Smooth muscle cell (in vitro differentiated cells): ENCODE results near the gene IL25. TPM values are rescaled to one million over a fixed set of nuclear protein-coding genes. Genes with fewer than 3 reads are reported as not detected.
"Not testable (repeated sequence)": the region's sequence is repeated elsewhere in the genome, so short reads cannot be mapped to it uniquely, and the experiment has no call there.

ENCODE experiments used
- DNase-seq: peaks from one replicate; lab custom pipeline; 2025; ENCODE audit not compliant: unreplicated experiment; lab: John Stamatoyannopoulos, UW
- H2AFZ ChIP-seq: fragments of 200-600 bp; sonication (generic); 2 replicates; pipeline ENCODE4 v1.6.0; 2016; ENCODE audit warnings: antibody characterized with exemption, low read depth, mild to moderate bottlenecking
- H3F3A ChIP-seq: fragments of 200-600 bp; sonication (generic); 2 replicates; pipeline ENCODE4 v1.6.0; 2017; ENCODE audit warnings: antibody characterized with exemption, low read depth
- H3K27ac ChIP-seq: fragments of 200-600 bp; sonication (generic); 2 replicates; pipeline ENCODE4 v1.5.1; 2016; ENCODE audit warnings: low read depth, mild to moderate bottlenecking
- H3K27me3 ChIP-seq: fragments of 200-600 bp; sonication (generic); 2 replicates; pipeline ENCODE4 v1.6.1; 2016; ENCODE audit warnings: low read depth, mild to moderate bottlenecking
- H3K36me3 ChIP-seq: fragments of 200-600 bp; sonication (generic); 2 replicates; pipeline ENCODE4 v1.5.1; 2016; ENCODE audit warnings: low read depth
- H3K4me1 ChIP-seq: fragments of 200-600 bp; sonication (generic); 2 replicates; pipeline ENCODE4 v1.5.1; 2016; ENCODE audit warnings: low read depth
- H3K4me2 ChIP-seq: fragments of 200-600 bp; sonication (generic); 2 replicates; pipeline ENCODE4 v1.6.0; 2016; ENCODE audit warnings: mild to moderate bottlenecking
- H3K4me3 ChIP-seq: fragments of 200-600 bp; sonication (generic); 2 replicates; pipeline ENCODE4 v1.5.1; 2016; ENCODE audit warnings: mild to moderate bottlenecking
- H3K79me2 ChIP-seq: fragments of 200-600 bp; sonication (generic); 2 replicates; pipeline ENCODE4 v1.6.0; 2016; ENCODE audit warnings: low read depth, mild to moderate bottlenecking
- H3K9ac ChIP-seq: fragments of 200-600 bp; sonication (generic); 2 replicates; pipeline ENCODE4 v1.6.0; 2016; ENCODE audit warnings: low read depth
- H3K9me3 ChIP-seq: fragments of 200-600 bp; sonication (generic); replicated peaks from 2 replicates; pipeline ENCODE4 v1.5.1; 2016; ENCODE audit warnings: low read depth
- H4K20me1 ChIP-seq: fragments of 200-600 bp; sonication (generic); 2 replicates; pipeline ENCODE4 v1.6.0; 2016; ENCODE audit warnings: low read depth
- WGBS: methylation state at CpG from one replicate; pipeline ENCODE4 v1.1.7; 2016; ENCODE audit warnings: low lambda C conversion rate; 5-methylcytosine and 5-hydroxymethylcytosine counted together
- polyA plus RNA-seq: library from polyadenylated mRNA; unstranded; fragments of >200 nt; fragmentation: Nextera tagmentation; extraction: Ambion mirVana; gene quantifications from 2 replicates; pipeline ENCODE4 v1.2.1, GENCODE V29; 2016
- total RNA-seq: library from RNA; depleted of rRNA; stranded (reverse); fragments of >200 nt; gene quantifications from 2 replicates; pipeline ENCODE4 v1.2.3, GENCODE V29; 2014
- TF ChIP-seq, protein P1 (sequence below): fragments of 200-600 bp; sonication (generic); IDR thresholded peaks from 2 replicates; pipeline ENCODE4 v1.5.1; 2017; ENCODE audit warnings: borderline replicate concordance, mild to moderate bottlenecking, antibody characterized with exemption; ENCODE audit not compliant: insufficient read depth, poor library complexity, severe bottlenecking

Gene IL25
- total RNA-seq, result not detected in 2 replicates
- polyA plus RNA-seq, result not detected in 2 replicates

DNA sequence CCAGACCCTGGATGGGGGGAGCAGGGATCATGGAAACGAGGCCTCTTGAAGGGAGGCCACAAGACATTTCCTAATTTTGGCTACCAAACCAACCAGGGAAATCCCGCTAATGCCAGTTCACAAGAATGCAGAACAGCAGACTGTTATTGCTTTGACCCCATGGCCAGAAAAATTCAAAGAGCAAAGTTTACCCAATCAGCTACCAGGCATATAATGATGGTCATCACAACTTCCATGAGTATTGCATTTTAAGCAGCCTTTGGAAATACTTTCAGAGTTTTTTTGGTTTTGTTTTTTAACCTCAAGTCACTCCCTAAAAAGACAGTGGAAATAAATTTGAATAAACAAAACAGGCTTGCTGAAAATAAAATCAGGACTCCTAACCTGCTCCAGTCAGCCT is at the start of gene IL25:
Gene IL25 (plus strand): TSS at position 301 of the 400 bp plus-strand sequence.
- H3K9ac ChIP-seq, result no peak within 1 kb of the TSS
- no peak within 1 kb of the TSS for H3K27ac ChIP-seq
- TF ChIP-seq, protein P1, sequence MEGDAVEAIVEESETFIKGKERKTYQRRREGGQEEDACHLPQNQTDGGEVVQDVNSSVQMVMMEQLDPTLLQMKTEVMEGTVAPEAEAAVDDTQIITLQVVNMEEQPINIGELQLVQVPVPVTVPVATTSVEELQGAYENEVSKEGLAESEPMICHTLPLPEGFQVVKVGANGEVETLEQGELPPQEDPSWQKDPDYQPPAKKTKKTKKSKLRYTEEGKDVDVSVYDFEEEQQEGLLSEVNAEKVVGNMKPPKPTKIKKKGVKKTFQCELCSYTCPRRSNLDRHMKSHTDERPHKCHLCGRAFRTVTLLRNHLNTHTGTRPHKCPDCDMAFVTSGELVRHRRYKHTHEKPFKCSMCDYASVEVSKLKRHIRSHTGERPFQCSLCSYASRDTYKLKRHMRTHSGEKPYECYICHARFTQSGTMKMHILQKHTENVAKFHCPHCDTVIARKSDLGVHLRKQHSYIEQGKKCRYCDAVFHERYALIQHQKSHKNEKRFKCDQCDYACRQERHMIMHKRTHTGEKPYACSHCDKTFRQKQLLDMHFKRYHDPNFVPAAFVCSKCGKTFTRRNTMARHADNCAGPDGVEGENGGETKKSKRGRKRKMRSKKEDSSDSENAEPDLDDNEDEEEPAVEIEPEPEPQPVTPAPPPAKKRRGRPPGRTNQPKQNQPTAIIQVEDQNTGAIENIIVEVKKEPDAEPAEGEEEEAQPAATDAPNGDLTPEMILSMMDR, result no peak
- no peak within 1 kb of the TSS for H3K4me2 ChIP-seq
- no peak within 1 kb of the TSS for H3K4me3 ChIP-seq
- H3K79me2 ChIP-seq, result no peaks in the 10 kb centered on the region
- H3K4me1 ChIP-seq, result peaks cover 8% of the 10 kb centered on the region
- no peaks in the 10 kb centered on the region for H3K36me3 ChIP-seq
- H3F3A ChIP-seq, result no peaks in the 10 kb centered on the region
- no peaks in the 10 kb centered on the region for H4K20me1 ChIP-seq
- no peak for DNase-seq
- 88% methylated on average over 2 of the region's 2 CpGs for WGBS
- no peak within 1 kb of the TSS for H2AFZ ChIP-seq
- H3K27me3 ChIP-seq, result no peaks in the 10 kb centered on the region
- H3K9me3 ChIP-seq, result no peaks in the 10 kb centered on the region

DNA sequence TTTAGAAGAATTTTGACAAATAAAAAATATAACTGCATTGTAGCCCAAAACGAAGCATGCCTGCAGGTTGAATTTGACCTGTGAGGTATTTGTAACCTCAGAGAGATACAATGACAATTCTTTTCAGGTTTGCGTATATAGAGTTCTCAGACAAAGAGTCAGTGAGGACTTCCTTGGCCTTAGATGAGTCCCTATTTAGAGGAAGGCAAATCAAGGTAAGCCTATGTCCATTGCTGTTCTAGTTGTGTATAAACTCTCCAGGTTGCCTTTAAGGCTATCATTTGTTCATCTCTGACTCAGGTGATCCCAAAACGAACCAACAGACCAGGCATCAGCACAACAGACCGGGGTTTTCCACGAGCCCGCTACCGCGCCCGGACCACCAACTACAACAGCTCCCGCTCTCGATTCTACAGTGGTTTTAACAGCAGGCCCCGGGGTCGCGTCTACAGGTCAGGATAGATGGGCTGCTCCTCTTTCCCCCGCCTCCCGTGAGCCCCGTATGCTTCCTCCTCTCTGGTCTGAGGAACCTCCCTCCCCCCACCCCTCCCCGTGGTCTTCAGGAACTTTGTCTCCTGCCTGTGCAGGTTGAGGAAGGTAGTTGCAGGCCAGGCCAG is 48.7 kb upstream of the IL25 start:
- Histone ChIP-seq H3K4me2 (no peak overlapping the region), H3K27me3 (no peaks in the 10 kb centered on the region), H3K27ac (peak overlapping the region; percentile 98), H3K36me3 (no peaks in the 10 kb centered on the region), H4K20me1 (peaks cover 33% of the 10 kb centered on the region), H3K4me1 (peaks cover 19% of the 10 kb centered on the region), H3K79me2 (peaks cover 25% of the 10 kb centered on the region), H3K9me3 (no peaks in the 10 kb centered on the region), H3F3A (peaks cover 50% of the 10 kb centered on the region), H3K9ac (no peak overlapping the region), H2AFZ (no peak overlapping the region), H3K4me3 (peak overlapping the region; percentile 92)
- WGBS, result 96% methylated on average over 18 of the region's 18 CpGs
- TF ChIP-seq, protein P1, result no peak
- no peak for DNase-seq

DNA sequence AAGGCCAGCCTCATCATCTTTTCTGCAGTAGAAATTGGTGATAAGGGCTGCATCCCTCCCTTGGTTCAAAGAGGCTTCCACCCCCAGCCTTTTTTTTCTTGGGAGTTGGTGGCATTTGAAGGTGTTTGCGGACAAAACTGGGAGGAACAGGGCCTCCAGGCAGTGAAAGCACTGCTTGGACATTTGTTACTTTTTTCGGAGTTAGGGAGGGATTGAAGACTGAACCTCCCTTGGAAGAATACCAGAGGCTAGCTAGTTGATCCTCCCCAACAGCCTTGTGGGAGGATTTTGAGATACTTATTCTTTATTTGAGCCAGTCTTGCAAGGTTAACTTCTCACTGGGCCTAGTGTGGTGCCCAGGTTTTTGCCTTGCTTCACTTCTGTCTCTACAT is 48.2 kb upstream of the IL25 start:
- peaks cover 19% of the 10 kb centered on the region for H3K4me1 ChIP-seq
- 98% methylated on average over 2 of the region's 2 CpGs for WGBS
- H3K4me3 ChIP-seq, result no peak overlapping the region
- no peaks in the 10 kb centered on the region for H3K27me3 ChIP-seq
- TF ChIP-seq, protein P1, result no peak
- DNase-seq, result no peak
- peaks cover 25% of the 10 kb centered on the region for H3K79me2 ChIP-seq
- no peak overlapping the region for H3K4me2 ChIP-seq
- peaks cover 46% of the 10 kb centered on the region for H3F3A ChIP-seq
- H3K36me3 ChIP-seq, result no peaks in the 10 kb centered on the region
- H3K9me3 ChIP-seq, result no peaks in the 10 kb centered on the region
- H4K20me1 ChIP-seq, result peaks cover 33% of the 10 kb centered on the region
- no peak overlapping the region for H2AFZ ChIP-seq
- H3K27ac ChIP-seq, result no peak overlapping the region
- H3K9ac ChIP-seq, result no peak overlapping the region

DNA sequence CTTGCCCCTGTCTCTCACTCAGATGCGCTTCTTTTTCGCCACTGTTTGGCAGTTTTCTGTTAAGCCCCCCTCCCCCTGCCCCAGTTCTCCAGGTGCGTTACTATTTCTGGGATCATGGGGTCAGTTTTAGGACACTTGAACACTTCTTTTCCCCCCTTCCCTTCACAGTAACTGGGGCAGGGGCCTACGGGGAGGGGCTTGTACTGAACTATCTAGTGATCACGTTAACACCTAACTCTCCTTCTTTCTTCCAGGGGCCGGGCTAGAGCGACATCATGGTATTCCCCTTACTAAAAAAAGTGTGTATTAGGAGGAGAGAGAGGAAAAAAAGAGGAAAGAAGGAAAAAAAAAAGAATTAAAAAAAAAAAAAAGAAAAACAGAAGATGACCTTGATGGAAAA is 47.6 kb upstream of the IL25 start:
- WGBS, result 95% methylated on average over 7 of the region's 7 CpGs
- Histone ChIP-seq H3K9ac (no peak overlapping the region), H3K27ac (no peak overlapping the region), H3K4me1 (peaks cover 19% of the 10 kb centered on the region), H3K4me2 (no peak overlapping the region), H3K27me3 (no peaks in the 10 kb centered on the region), H3K36me3 (no peaks in the 10 kb centered on the region), H3K79me2 (peaks cover 25% of the 10 kb centered on the region), H3F3A (peaks cover 40% of the 10 kb centered on the region), H4K20me1 (peaks cover 33% of the 10 kb centered on the region), H2AFZ (no peak overlapping the region), H3K9me3 (no peaks in the 10 kb centered on the region), H3K4me3 (no peak overlapping the region)
- TF ChIP-seq, protein P1, result no peak
- no peak for DNase-seq

DNA sequence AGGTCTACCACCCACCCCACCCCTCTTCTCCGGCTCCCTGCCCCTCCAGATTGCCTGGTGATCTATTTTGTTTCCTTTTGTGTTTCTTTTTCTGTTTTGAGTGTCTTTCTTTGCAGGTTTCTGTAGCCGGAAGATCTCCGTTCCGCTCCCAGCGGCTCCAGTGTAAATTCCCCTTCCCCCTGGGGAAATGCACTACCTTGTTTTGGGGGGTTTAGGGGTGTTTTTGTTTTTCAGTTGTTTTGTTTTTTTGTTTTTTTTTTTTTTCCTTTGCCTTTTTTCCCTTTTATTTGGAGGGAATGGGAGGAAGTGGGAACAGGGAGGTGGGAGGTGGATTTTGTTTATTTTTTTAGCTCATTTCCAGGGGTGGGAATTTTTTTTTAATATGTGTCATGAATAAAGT is 46.9 kb upstream of the IL25 start:
- H3K4me3 ChIP-seq, H3K9ac ChIP-seq, H3K9me3 ChIP-seq, H3K27me3 ChIP-seq, H3K4me2 ChIP-seq, H3K36me3 ChIP-seq, DNase-seq, H2AFZ ChIP-seq: not testable (repeated sequence)
- peaks cover 13% of the 10 kb centered on the region for H3K4me1 ChIP-seq
- 95% methylated on average over 5 of the region's 5 CpGs for WGBS
- peaks cover 25% of the 10 kb centered on the region for H3K79me2 ChIP-seq
- H4K20me1 ChIP-seq, result peaks cover 33% of the 10 kb centered on the region
- H3K27ac ChIP-seq, result peak overlapping the region; percentile 13
- H3F3A ChIP-seq, result peaks cover 34% of the 10 kb centered on the region
